Activated T-helper 1 cell treated with anti-CD3 and anti-CD28 coated beads, Interleukin-12 subunit alpha, Interleukin-12 subunit beta, Interleukin-2, Interleukin-4 antibody, amounts not matched to agents 30 ng/mL and 10 ng/mL and 1 ng/mL, durations not matched to agents 14 hours and 24 hours and 36 hours (primary cell): ENCODE results near the gene RHOXF2B. TPM values are rescaled to one million over a fixed set of nuclear protein-coding genes. Genes with fewer than 3 reads are reported as not detected.
"Not testable (repeated sequence)": the region's sequence is repeated elsewhere in the genome, so short reads cannot be mapped to it uniquely, and the experiment has no call there.

Experiments used
- DNase-seq: peaks from one replicate; pipeline ENCODE4 v3.0.0; 2021; ENCODE audit warnings: low spot score
- H3K27ac Mint-ChIP-seq: one replicate; pipeline ENCODE4 v1.8.0; 2021; ENCODE audit warnings: mild to moderate bottlenecking, mixed read lengths
- H3K27me3 Mint-ChIP-seq: one replicate; pipeline ENCODE4 v1.8.0; 2022; ENCODE audit warnings: mild to moderate bottlenecking, moderate library complexity, mixed read lengths; ENCODE audit not compliant: insufficient read depth
- H3K36me3 Mint-ChIP-seq: one replicate; pipeline ENCODE4 v1.8.0; 2021; ENCODE audit warnings: low read depth, mixed read lengths
- H3K4me1 Mint-ChIP-seq: one replicate; pipeline ENCODE4 v1.8.0; 2021; ENCODE audit warnings: low read depth, mixed read lengths
- H3K4me3 Mint-ChIP-seq: one replicate; pipeline ENCODE4 v1.8.0; 2021; ENCODE audit warnings: mild to moderate bottlenecking, moderate library complexity, mixed read lengths
- H3K9me3 Mint-ChIP-seq: one replicate; pipeline ENCODE4 v1.8.0; 2021; ENCODE audit warnings: mixed read lengths
- intact Hi-C: fragments of 100-400 bp; cut with micrococcal nuclease; formaldehyde crosslinking; loops from one replicate; pipeline ENCODE4 v1.15.1; 2024
- total RNA-seq: library from RNA; stranded (reverse); gene quantifications from 2 replicates; pipeline ENCODE4 v1.2.3, GENCODE V29; 2022

Gene RHOXF2B
- not detected in 2 replicates for total RNA-seq

DNA sequence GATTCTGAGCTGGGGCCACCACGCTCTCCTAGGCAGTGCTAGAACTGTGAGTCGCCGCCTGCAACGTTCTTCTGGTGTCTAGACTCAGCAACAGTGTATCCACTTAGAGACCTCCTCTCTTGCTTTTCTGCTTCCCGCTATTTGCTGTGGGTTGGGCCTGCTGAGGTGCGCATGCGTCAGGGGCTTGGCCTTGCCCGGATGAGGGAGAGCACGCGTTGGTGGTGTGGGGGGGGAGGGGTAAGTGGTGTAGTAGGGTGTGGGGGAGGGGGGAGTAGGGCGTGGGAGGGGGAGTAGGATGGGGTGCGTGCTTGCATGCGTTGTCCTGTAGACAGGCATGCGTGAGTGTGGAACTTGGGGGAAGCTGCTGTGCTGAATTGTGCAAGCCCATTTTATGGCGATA is at the start of gene RHOXF2B:
RHOXF2B (minus strand) TSS at position 101 of the 400 bp plus-strand sequence. CDS start 138 bp downstream, outside the sequence.
- H3K27ac Mint-ChIP-seq, DNase-seq, H3K4me3 Mint-ChIP-seq, intact Hi-C loops, H3K36me3 Mint-ChIP-seq, H3K27me3 Mint-ChIP-seq, H3K4me1 Mint-ChIP-seq, H3K9me3 Mint-ChIP-seq: not testable (repeated sequence)

DNA sequence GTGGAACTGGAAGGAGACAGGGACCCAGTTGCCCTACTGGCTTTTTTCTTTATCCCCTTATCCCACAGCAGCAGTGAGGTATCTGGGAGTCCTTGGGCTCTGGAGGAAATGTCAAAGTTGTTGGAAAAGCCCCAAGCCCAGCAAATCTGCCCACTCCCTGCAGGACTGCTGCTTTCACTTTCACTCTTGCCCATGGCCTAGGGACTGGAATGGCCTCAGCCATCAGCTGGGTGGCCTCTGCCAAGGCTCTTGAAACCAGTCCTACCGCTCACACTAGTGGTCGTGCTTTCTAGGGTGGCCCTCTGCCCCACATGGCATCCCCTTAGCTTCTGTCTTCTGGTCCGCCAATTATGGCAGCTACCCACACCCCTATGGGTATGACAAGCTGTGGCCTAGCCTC is 48.0 kb upstream of the RHOXF2B start:
- Mint-ChIP-seq H3K27me3 (no peaks in the 10 kb centered on the region), H3K9me3 (no peaks in the 10 kb centered on the region), H3K4me1 (no peaks in the 10 kb centered on the region), H3K4me3 (no peak overlapping the region), H3K27ac (no peak overlapping the region), H3K36me3 (no peaks in the 10 kb centered on the region)
- DNase-seq = no peak
- intact Hi-C loops = no loop called here

DNA sequence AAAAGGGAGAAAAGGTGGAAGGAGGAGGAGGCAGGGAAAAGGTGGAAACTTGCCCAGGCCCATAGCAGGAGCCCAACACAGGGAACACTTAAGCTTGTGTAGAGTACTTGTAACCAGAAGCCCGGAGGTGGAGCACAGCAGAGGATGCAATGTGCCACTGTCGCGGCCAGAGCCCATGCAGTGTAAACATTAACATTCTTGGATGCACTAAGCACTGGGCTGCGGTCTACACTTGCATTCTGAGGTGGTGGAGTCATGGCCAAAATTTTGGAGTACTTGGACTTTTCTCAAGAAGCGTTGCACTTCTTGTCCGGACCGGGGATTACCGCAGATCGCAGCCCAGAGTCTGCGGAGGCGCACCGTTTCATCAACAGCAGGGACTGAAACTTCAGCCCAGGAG is 42.7 kb upstream of the RHOXF2B start:
- peaks cover 2% of the 10 kb centered on the region for H3K27me3 Mint-ChIP-seq
- H3K9me3 Mint-ChIP-seq = no peaks in the 10 kb centered on the region
- no peaks in the 10 kb centered on the region for H3K4me1 Mint-ChIP-seq
- no peak overlapping the region for H3K4me3 Mint-ChIP-seq
- no peak for DNase-seq
- no peak overlapping the region for H3K27ac Mint-ChIP-seq
- H3K36me3 Mint-ChIP-seq = no peaks in the 10 kb centered on the region
- intact Hi-C loops = no loop called here

DNA sequence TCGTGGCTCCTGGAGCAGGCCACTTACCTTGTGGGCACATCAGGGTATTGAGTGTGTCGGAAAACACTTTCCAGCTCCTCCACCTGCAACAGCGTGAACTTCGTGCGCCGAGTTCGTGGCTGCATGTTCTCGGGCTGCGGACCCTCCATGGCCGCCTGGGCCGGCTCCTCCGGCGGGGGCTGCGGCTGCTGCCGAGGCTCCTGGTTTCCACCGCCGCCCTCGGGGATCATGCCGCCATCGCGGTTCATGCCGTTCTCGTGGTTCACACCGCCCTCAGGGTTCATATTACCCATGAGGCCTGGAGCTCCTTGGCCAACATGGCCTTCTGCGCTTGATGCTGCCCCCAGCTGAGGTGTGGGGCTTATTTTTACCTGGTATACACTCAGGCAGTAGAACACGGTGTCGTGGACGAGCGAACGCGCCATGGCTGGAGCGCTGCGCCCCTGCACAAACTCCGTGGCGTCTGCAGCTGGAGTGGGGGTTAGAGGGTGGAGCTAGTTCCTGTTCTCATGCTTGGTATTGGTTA is 38.0 kb upstream of the RHOXF2B start, which contains the start of gene RHOXF1:
RHOXF1 (minus strand) TSS at position 476 of the 526 bp plus-strand sequence; CDS start at position 425, 51 bp downstream.
- no peaks in the 10 kb centered on the region for H3K9me3 Mint-ChIP-seq
- peaks cover 2% of the 10 kb centered on the region for H3K27me3 Mint-ChIP-seq
- no peak for DNase-seq
- no peaks in the 10 kb centered on the region for H3K36me3 Mint-ChIP-seq
- H3K27ac Mint-ChIP-seq = no peak within 1 kb of the TSS
- H3K4me1 Mint-ChIP-seq = no peaks in the 10 kb centered on the region
- H3K4me3 Mint-ChIP-seq = no peak within 1 kb of the TSS
- intact Hi-C loops = no loop called here

DNA sequence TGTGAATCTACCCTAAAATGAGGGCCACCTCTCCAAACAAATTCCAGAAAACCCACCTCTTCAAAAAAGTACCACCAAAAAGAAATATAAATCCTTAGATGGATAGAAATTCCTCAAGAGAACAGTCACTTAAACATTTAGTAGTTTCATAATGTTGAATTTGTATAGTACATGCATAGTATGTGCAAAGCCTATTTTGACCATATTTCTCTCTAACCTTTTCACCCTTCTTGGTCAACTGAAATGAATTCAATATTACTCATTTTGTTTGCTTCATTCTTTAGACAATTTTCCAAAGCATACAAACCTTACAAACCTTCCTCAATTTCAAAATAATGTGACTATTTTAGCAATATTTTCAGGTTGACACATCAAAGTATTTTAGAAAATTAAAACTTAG is 34.1 kb upstream of the RHOXF2B start:
- Mint-ChIP-seq H3K27me3 (no peaks in the 10 kb centered on the region), H3K9me3 (no peaks in the 10 kb centered on the region), H3K4me3 (no peak overlapping the region), H3K27ac (no peak overlapping the region), H3K4me1 (no peaks in the 10 kb centered on the region), H3K36me3 (no peaks in the 10 kb centered on the region)
- no peak for DNase-seq
- intact Hi-C loops = no loop called here

DNA sequence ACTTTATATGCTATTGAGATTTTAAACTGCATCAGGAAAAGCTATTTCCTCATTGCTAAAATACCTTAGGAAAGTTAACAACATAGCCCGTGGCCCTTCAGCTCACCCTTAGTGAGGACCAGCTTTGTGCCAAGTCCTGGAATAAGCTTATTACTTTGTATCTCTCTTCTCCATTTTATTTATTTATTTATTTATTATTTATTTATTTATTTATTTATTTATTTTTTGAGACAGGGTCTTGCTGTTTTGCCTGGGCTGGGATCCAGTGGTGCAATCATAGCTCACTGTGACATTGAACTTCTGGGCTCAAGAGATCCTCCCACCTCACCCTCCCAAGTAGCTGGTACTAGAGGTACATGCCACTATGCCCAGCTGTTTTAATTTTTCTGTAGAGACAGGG is 31.9 kb upstream of the RHOXF2B start:
- Mint-ChIP-seq H3K9me3 (no peaks in the 10 kb centered on the region), H3K36me3 (no peaks in the 10 kb centered on the region), H3K27ac (no peak overlapping the region), H3K4me1 (no peaks in the 10 kb centered on the region), H3K27me3 (no peaks in the 10 kb centered on the region), H3K4me3 (no peak overlapping the region)
- intact Hi-C loops = no loop called here
- DNase-seq = no peak

DNA sequence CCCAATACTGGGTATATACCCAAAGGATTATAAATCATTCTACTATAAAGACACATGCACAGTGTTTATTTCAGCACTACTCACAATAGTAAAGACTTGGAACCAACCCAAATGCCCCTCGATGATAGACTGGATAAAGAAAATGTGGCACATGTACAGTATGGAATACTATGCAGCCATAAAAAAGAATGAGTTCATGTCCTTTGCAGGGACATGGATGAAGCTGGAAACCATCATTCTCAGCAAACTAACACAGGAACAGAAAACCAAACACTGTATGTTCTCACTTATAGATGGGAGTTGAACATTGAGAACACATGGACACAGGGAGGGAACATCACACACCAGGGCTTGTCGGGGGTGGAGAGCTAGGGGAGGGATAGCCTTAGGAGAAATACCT is 27.2 kb upstream of the RHOXF2B start:
- H3K36me3 Mint-ChIP-seq, H3K4me1 Mint-ChIP-seq, H3K4me3 Mint-ChIP-seq, H3K27me3 Mint-ChIP-seq, intact Hi-C loops, DNase-seq, H3K9me3 Mint-ChIP-seq, H3K27ac Mint-ChIP-seq: not testable (repeated sequence)

DNA sequence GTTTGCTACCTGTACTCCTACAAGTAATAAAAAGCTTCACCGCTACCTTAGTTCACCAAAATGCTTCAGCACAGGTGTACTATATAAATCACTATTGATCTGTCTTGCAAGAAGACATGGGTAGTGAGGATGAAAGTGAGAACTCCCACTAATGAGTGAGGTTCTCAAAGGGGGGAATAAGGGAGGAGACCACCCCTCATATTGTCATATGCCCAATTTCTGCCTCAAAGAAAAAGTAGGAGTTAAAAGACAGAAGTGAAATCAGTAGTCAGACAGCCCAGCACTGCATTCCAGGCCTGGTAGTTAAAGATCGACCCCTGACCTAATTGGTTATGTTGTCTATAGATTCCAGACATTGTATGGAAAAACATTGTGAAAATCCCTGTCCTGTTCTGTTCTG is 23.6 kb upstream of the RHOXF2B start:
- H3K9me3 Mint-ChIP-seq, H3K4me1 Mint-ChIP-seq, H3K27me3 Mint-ChIP-seq, H3K27ac Mint-ChIP-seq, intact Hi-C loops, DNase-seq, H3K4me3 Mint-ChIP-seq, H3K36me3 Mint-ChIP-seq: not testable (repeated sequence)

DNA sequence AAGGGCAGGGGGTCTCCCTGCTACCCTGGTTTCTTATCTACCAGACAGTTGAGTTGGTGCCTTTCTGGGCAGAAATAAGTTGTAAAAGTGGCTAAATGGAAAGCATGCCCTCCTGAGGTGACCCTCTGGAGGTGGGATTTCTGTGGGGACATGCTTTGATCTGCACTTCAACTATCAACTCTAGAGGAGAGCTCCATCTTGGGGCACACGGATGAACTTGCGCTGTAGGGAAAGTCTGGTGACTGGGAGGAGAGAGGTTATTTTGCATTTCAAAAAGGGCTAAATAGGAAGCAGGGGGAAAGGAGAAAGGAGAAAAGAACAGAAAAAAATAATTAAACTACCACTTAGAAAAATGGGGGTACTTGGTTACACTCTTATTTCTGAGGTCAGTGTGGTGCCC is 12.7 kb upstream of the RHOXF2B start:
- H3K27ac Mint-ChIP-seq = no peak overlapping the region
- no peak for DNase-seq
- no peaks in the 10 kb centered on the region for H3K36me3 Mint-ChIP-seq
- intact Hi-C loops = no loop called here
- no peaks in the 10 kb centered on the region for H3K4me1 Mint-ChIP-seq
- H3K27me3 Mint-ChIP-seq = peaks cover 4% of the 10 kb centered on the region
- no peaks in the 10 kb centered on the region for H3K9me3 Mint-ChIP-seq
- H3K4me3 Mint-ChIP-seq = no peak overlapping the region

DNA sequence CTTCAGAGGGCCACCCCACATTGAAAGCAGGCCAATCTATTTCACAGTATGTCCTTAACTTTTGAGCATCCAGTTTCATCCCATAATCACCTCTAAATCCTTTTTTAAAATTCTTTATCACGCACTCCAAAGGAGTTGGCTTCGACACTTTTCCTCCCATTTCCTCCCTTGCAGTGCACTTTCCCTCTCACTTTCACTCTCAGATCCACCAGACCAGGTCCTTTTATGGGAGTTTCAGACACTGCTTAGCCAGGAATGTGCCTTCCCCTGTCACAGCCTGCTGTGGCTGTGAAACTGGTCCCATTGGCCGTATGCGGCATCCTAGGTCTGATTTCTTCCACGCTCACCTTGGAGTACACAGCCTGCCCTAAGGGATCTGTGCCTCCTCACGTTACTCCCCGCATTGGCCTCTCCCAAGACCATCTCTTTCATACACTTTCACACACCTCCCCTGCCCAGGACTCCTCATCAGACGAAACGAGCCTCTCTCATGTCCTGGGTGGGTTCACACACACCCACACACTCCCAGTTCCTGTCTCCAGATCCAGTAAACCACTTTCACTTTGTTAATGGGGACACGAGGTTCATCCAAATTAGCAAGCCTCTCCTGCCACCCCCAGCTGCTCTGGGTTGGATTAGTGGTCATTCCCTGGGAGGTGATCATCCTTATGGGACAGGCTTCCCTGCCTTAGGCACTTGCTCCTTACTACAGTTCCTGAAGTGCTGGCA is 10.0 kb upstream of the RHOXF2B start:
- H3K27ac Mint-ChIP-seq = no peak overlapping the region
- intact Hi-C loops = no loop called here
- no peaks in the 10 kb centered on the region for H3K36me3 Mint-ChIP-seq
- no peaks in the 10 kb centered on the region for H3K9me3 Mint-ChIP-seq
- no peaks in the 10 kb centered on the region for H3K4me1 Mint-ChIP-seq
- no peak overlapping the region for H3K4me3 Mint-ChIP-seq
- peaks cover 3% of the 10 kb centered on the region for H3K27me3 Mint-ChIP-seq
- DNase-seq = no peak

DNA sequence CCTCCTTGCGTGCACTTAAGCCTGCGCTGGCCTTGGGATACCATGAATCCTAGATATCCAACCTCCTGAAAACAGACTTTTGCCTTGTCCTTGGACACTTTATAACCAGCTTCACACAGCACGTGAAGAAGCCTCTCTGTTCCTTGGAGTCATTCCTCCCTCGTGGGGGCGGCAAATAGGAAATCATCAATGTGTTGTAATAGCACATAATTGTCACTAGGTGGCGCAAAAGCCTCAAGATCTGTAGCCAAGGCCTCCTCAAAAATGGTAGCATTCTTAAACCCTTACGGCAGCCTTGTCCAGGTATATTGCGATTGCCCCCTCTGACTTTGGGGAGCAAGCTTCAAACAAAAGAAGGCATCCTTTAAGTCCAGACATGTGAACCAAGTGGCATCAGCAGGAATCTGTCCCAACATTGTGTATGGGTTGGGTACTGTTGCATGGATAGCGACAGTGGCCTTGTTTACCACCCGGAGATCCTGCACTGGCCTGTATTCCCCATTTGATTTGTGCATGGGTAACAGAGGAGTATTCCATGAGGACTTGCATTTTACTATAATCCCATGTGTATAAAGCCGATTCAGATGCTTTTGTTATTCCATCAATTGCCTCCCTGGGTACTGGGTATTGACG is 8.2 kb upstream of the RHOXF2B start:
- H3K36me3 Mint-ChIP-seq, H3K9me3 Mint-ChIP-seq, H3K27ac Mint-ChIP-seq, H3K27me3 Mint-ChIP-seq, H3K4me3 Mint-ChIP-seq, H3K4me1 Mint-ChIP-seq, DNase-seq, intact Hi-C loops: not testable (repeated sequence)

DNA sequence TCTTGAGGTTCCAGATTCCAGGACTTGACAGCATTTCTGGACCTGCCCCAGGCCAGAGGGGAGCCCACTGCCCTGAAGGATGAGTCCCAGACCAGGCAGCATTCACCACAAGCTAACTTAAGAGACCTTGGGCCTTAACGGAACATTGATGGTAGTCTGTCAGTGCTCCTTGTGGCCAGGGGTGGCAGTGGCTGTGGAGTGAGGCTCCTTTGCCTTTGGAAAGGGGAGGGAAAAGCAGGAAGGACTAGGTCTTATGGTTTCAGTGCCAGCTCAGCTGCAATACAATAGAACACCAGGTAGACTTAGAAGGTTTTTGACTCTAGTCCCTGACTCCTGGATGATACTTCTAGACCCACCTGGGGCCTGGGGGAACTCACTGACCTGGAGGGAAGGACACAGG is 11.3 kb downstream of the RHOXF2B start:
- H3K9me3 Mint-ChIP-seq, H3K27me3 Mint-ChIP-seq, H3K27ac Mint-ChIP-seq: not testable (repeated sequence)

DNA sequence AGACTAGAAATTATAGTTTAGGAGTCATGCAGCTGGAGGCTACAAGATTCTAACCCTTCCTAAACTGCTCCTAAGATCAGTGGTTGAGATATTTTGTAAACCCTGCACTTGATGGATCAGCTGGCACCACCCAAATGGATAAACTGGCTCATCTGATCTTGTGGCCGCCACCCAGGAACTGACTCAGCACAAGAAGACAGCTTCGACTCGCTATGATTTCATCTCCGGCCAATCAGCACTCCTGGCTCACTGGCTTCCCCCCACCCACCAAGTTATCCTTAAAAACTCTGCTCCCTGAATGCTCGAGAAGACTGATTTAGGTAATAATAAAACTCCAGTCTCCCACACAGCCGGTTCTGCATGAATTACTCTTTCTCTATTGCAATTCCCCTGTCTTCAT is 34.8 kb downstream of the RHOXF2B start:
- H3K27me3 Mint-ChIP-seq, DNase-seq, H3K4me1 Mint-ChIP-seq, H3K27ac Mint-ChIP-seq, H3K9me3 Mint-ChIP-seq, H3K36me3 Mint-ChIP-seq, intact Hi-C loops, H3K4me3 Mint-ChIP-seq: not testable (repeated sequence)

More for the DNA sequence above, 11.3 kb downstream of the RHOXF2B start:
- H3K36me3 Mint-ChIP-seq, intact Hi-C loops, H3K4me3 Mint-ChIP-seq, DNase-seq, H3K4me1 Mint-ChIP-seq: not testable (repeated sequence)
